D721Med (cell line): ENCODE measurements around the gene LARP4.

ENCODE experiments used
- DNase-seq: peaks from one replicate; pipeline ENCODE4 v3.0.0; 2011; ENCODE audit warnings: low spot score; ENCODE audit not compliant: insufficient read length
- FAIRE-seq: peaks from 2 replicates; lab custom pipeline; 2011; peaks lifted over from hg19 to GRCh38; lab: Jason Lieb, UNC
- TF ChIP-seq, protein P1 (sequence below): IDR thresholded peaks from 2 replicates; pipeline ENCODE4 v1.5.1; 2012; ENCODE audit warnings: mild to moderate bottlenecking, control low read depth; ENCODE audit not compliant: insufficient read depth; ENCODE audit errors: missing control alignments

LARP4 gene

DNA sequence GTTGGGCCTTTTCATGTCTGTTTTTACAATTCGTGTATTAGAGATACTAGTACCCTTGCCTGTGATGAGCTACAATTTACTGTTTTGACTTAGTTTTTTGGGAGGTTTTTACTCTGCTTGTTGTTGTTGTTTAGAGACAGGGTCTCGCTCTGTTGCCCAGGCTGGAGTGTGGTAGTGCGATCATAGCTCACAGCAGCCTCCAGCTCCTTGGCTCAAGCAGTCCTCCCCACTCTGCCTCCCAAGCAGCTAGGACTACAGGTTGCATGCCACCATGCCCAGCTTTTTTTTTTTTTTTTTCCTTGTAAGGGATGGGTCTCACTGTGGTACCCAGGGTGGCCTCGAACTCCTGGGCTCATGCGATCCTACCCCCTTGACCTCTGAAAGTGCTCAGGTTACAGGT, 52.1 kb downstream of the LARP4 start:
- no peak for DNase-seq
- no peak for FAIRE-seq
- TF ChIP-seq, protein P1, sequence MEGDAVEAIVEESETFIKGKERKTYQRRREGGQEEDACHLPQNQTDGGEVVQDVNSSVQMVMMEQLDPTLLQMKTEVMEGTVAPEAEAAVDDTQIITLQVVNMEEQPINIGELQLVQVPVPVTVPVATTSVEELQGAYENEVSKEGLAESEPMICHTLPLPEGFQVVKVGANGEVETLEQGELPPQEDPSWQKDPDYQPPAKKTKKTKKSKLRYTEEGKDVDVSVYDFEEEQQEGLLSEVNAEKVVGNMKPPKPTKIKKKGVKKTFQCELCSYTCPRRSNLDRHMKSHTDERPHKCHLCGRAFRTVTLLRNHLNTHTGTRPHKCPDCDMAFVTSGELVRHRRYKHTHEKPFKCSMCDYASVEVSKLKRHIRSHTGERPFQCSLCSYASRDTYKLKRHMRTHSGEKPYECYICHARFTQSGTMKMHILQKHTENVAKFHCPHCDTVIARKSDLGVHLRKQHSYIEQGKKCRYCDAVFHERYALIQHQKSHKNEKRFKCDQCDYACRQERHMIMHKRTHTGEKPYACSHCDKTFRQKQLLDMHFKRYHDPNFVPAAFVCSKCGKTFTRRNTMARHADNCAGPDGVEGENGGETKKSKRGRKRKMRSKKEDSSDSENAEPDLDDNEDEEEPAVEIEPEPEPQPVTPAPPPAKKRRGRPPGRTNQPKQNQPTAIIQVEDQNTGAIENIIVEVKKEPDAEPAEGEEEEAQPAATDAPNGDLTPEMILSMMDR: no peak

DNA sequence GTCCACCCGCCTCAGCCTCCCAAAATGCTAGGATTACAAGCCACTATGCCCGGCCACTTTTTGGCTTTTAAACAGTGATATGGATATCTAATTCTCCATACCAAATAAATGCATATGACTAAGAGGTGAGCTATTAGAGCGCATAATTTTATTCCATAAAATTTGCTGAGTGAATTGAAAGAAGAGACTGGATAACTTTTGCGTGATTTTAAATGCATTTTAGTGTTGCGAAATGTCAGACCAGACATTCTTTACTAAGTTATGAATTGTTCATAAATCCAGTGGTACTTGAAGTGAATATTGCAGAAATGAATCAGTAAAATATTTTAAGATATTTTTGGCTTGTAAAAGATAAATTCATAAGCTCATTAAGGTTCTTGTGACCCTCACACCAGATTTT, 53.2 kb downstream of the LARP4 start:
- no peak for FAIRE-seq
- DNase-seq: no peak
- TF ChIP-seq, protein P1: no peak

DNA sequence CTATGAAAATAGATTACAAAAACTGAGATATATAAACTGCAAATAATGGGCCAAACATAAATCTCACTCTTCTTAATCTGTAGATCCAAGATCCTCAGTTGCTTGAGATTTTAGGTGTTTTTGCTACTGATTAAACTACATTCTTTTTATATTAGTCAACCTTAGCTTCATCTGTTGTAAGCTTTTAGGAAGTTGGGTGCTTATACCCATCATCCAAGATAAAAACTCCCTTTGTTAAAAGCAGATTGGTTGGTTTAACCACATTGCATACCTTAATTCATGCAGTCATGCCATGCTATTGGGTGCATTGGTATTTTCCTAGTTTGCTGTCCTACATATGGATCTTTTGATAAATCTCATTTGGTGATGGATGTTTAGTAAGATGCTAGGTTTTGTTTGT, 57.9 kb downstream of the LARP4 start:
- TF ChIP-seq, protein P1: no peak
- FAIRE-seq (no peak), DNase-seq (no peak)

DNA sequence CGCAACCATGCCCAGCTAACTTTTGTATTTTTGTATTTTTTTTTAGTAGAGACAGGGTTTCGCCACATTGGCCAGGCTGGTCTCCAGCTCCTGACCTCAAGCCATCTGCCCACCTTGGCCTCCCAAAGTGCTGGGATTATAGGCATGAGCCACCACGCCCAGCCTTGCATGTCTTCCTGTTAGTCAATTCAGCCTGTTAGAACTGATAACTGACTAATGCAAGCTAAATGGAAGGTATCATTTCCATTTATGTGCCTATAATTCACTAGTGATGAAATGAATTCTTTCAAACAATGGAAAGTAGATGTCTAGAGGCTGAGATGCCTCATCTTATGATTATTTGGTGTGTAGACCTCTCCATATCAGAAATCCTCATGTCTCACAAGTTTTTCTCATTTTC, 66.8 kb downstream of the LARP4 start:
- DNase-seq (no peak), FAIRE-seq (no peak)
- TF ChIP-seq, protein P1: no peak

GRCh38 chr12:50477241-50477832, 76.7 kb downstream of the LARP4 start:
- DNase-seq: no peak
- TF ChIP-seq, protein P1: no peak
- FAIRE-seq: no peak

DNA sequence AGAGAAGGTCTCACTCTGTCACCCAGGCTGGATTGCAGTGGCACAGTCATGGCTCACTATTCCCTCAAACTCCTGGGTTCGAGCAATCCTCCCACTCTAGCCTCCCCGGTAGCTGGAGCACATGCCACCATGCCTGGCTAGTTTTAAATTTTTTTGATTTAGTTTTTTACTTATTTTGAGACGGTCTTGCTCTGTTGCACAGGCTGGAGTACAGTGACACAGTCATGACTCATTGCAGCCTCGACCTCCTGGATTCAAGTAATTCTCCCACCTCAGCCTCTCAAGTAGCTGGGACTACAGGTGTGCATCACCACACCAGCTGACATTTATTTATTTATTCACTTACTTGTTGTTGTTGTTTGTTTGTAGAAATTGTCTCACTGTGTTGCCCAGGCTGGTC, 81.9 kb downstream of the LARP4 start:
- DNase-seq (no peak), FAIRE-seq (no peak)
- TF ChIP-seq, protein P1: no peak

DNA sequence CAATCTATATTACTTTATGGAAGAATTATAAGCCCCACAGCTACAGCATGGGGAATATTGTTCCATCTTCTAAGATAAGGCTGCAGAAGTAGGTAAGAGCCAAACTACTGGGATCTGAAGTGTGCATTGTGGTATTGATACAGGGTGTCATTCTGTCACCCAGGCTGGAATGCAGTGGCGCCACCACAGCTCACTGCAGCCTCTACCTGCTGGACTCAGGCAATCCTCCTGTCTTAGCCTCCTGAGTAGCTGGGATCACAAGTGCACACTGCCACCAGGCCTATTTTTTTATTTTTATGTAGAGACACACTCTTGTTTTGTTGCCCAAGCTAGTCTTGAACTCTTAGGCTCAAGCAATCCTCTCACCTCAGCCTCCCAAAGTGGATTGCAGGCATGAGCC, 82.8 kb downstream of the LARP4 start:
- DNase-seq: no peak
- TF ChIP-seq, protein P1: no peak
- no peak for FAIRE-seq
